Endodermal cell (in vitro differentiated cells): ENCODE results near the gene SP1. TPM values are rescaled to one million over a fixed set of nuclear protein-coding genes. Genes with fewer than 3 reads are reported as not detected.
"Not testable (repeated sequence)": the region's sequence is repeated elsewhere in the genome, so short reads cannot be mapped to it uniquely, and the experiment has no call there.

Experiments
- DNase-seq: peaks from one replicate; pipeline ENCODE4 v3.0.0-alpha.2; 2017
- H3K27ac ChIP-seq: 2 replicates; pipeline ENCODE4 v1.5.1; 2013; ENCODE audit warnings: mild to moderate bottlenecking, low read depth, low read length, moderate library complexity
- H3K27me3 ChIP-seq: 2 replicates; pipeline ENCODE4 v1.6.1; 2013; ENCODE audit warnings: mild to moderate bottlenecking, low read length, moderate library complexity; ENCODE audit not compliant: insufficient read depth, control insufficient read depth, poor library complexity, severe bottlenecking
- H3K36me3 ChIP-seq: 2 replicates; pipeline ENCODE4 v1.7.0; 2013; ENCODE audit warnings: mild to moderate bottlenecking, low read length, moderate library complexity; ENCODE audit not compliant: control insufficient read depth, insufficient read depth
- H3K4me1 ChIP-seq: one replicate; pipeline ENCODE4 v1.7.0; 2013; ENCODE audit warnings: low read length; ENCODE audit not compliant: control insufficient read depth, insufficient read depth
- H3K4me3 ChIP-seq: 2 replicates; pipeline ENCODE4 v1.5.1; 2013; ENCODE audit warnings: mild to moderate bottlenecking, low read length, moderate library complexity
- H3K9ac ChIP-seq: 2 replicates; pipeline ENCODE4 v1.6.1; 2013; ENCODE audit warnings: mild to moderate bottlenecking, low read length, moderate library complexity; ENCODE audit not compliant: poor library complexity, severe bottlenecking; ENCODE audit errors: extremely low read depth
- H3K9me3 ChIP-seq: 2 replicates; pipeline ENCODE4 v1.6.1; 2013; ENCODE audit warnings: mild to moderate bottlenecking, low read length, moderate library complexity; ENCODE audit not compliant: control insufficient read depth
- H3K27ac Mint-ChIP-seq: 2 replicates; pipeline ENCODE4 v1.8.0; 2020; ENCODE audit warnings: mixed read lengths
- H3K27me3 Mint-ChIP-seq: 2 replicates; pipeline ENCODE4 v1.8.0; 2021; ENCODE audit warnings: mild to moderate bottlenecking, mixed read lengths; ENCODE audit not compliant: insufficient read depth
- H3K36me3 Mint-ChIP-seq: 2 replicates; pipeline ENCODE4 v1.8.0; 2020; ENCODE audit warnings: low read depth, mixed read lengths
- H3K4me1 Mint-ChIP-seq: 2 replicates; pipeline ENCODE4 v1.8.0; 2020; ENCODE audit warnings: mixed read lengths
- H3K4me3 Mint-ChIP-seq: 2 replicates; pipeline ENCODE4 v1.8.0; 2020; ENCODE audit warnings: mild to moderate bottlenecking, moderate library complexity, mixed read lengths
- H3K9me3 Mint-ChIP-seq: 2 replicates; pipeline ENCODE4 v1.8.0; 2020; ENCODE audit warnings: mild to moderate bottlenecking, mixed read lengths
- CTCF ChIP-seq: fragments of 200-600 bp; sonication (generic); conservative IDR thresholded peaks from 2 replicates; pipeline ENCODE4 v1.5.0; 2021; ENCODE audit warnings: antibody characterized with exemption, mild to moderate bottlenecking
- WGBS, 2 experiments: methylation state at CpG; one replicate each; pipeline versions ENCODE4 v1.1.5 to v1.1.7; 2013; ENCODE audit warnings: missing lambda C conversion rate in 2 of 2, mixed read lengths in 1 of 2; ENCODE audit not compliant: insufficient coverage in 1 of 2, insufficient read length in 1 of 2; 5-methylcytosine and 5-hydroxymethylcytosine counted together
- total RNA-seq, 2 donors: library from RNA; stranded (reverse); fragmentation: NEBNext Ultra II Directional in 1 of 2; extraction: Animal tissue kit (Norgen Biotek cat#: 25700) in 1 of 2; gene quantifications; 2 replicates in 1 of 2; 3 replicates in 1 of 2; pipeline ENCODE4 v1.2.1, GENCODE V29; 2021

SP1 gene
- total RNA-seq, 2 donors from 2014 or later = 91.2 to 99.5 TPM

- Histone ChIP-seq H3K9ac (no peak overlapping the region), H3K9me3 (no peaks in the 10 kb centered on the region), H3K4me3 (no peak overlapping the region), H3K27me3 (no peaks in the 10 kb centered on the region), H3K36me3 (peaks cover 48% of the 10 kb centered on the region), H3K4me1 (no peaks in the 10 kb centered on the region), H3K27ac (no peak overlapping the region)
- Mint-ChIP-seq H3K4me1 (no peaks in the 10 kb centered on the region), H3K9me3 (no peaks in the 10 kb centered on the region), H3K27ac (no peak overlapping the region), H3K27me3 (no peaks in the 10 kb centered on the region), H3K36me3 (peaks cover 49% of the 10 kb centered on the region), H3K4me3 (no peak overlapping the region)
- 94 to 97% methylated on average over 4 to 7 of the region's 7 CpGs for WGBS, 2 experiments
- DNase-seq = no peak
- no peak for TF ChIP-seq CTCF
Measured at GRCh38 chr12:53399896-53400295, 19.9 kb downstream of the SP1 start.

- H3K4me3 Mint-ChIP-seq, H3K27me3 ChIP-seq, H3K9me3 ChIP-seq, H3K4me1 Mint-ChIP-seq, H3K27me3 Mint-ChIP-seq, H3K27ac Mint-ChIP-seq, H3K9ac ChIP-seq, H3K9me3 Mint-ChIP-seq, H3K4me1 ChIP-seq, H3K27ac ChIP-seq, DNase-seq, H3K4me3 ChIP-seq: not testable (repeated sequence)
- peaks cover 48% of the 10 kb centered on the region for H3K36me3 ChIP-seq
- WGBS, 2 experiments = 97% methylated on average over 13 to 16 of the region's 16 CpGs
- peaks cover 52% of the 10 kb centered on the region for H3K36me3 Mint-ChIP-seq
Measured at GRCh38 chr12:53402351-53402750, 22.4 kb downstream of the SP1 start.

- no peak overlapping the region for H3K9ac ChIP-seq
- DNase-seq = no peak
- H3K27me3 ChIP-seq = no peaks in the 10 kb centered on the region
- Mint-ChIP-seq H3K4me1 (no peaks in the 10 kb centered on the region), H3K9me3 (no peaks in the 10 kb centered on the region), H3K4me3 (no peak overlapping the region), H3K27ac (no peak overlapping the region), H3K36me3 (peaks cover 51% of the 10 kb centered on the region), H3K27me3 (no peaks in the 10 kb centered on the region)
- H3K36me3 ChIP-seq = peaks cover 44% of the 10 kb centered on the region
- 95 to 99% methylated on average over 6 to 7 of the region's 7 CpGs for WGBS, 2 experiments
- no peak overlapping the region for H3K4me3 ChIP-seq
- TF ChIP-seq CTCF = no peak
- H3K9me3 ChIP-seq = no peaks in the 10 kb centered on the region
- no peak overlapping the region for H3K27ac ChIP-seq
- H3K4me1 ChIP-seq = no peaks in the 10 kb centered on the region
Measured at GRCh38 chr12:53402871-53403270, 22.9 kb downstream of the SP1 start.

GRCh38 chr12:53410951-53411350 is 31.0 kb downstream of the SP1 start:
- Mint-ChIP-seq H3K27ac (no peak overlapping the region), H3K27me3 (no peaks in the 10 kb centered on the region), H3K9me3 (no peaks in the 10 kb centered on the region), H3K4me1 (peaks cover 25% of the 10 kb centered on the region), H3K36me3 (peaks cover 38% of the 10 kb centered on the region), H3K4me3 (no peak overlapping the region)
- Histone ChIP-seq H3K9me3 (no peaks in the 10 kb centered on the region), H3K4me1 (peaks cover 13% of the 10 kb centered on the region), H3K27me3 (no peaks in the 10 kb centered on the region), H3K27ac (no peak overlapping the region), H3K4me3 (no peak overlapping the region), H3K36me3 (peaks cover 45% of the 10 kb centered on the region), H3K9ac (no peak overlapping the region)
- no peak for TF ChIP-seq CTCF
- no peak for DNase-seq
- 93 to 95% methylated on average over 5 of the region's 5 CpGs for WGBS, 2 experiments
